H9 (cell line): ENCODE results near the gene DDIT4. TPM values are rescaled to one million over a fixed set of nuclear protein-coding genes. Genes with fewer than 3 reads are reported as not detected.

Experiments used
- DNase-seq: peaks from one replicate; pipeline ENCODE4 v3.0.0-alpha.2; 2017
- H2AFZ ChIP-seq: one replicate; pipeline ENCODE4 v1.6.1; 2013; ENCODE audit warnings: mild to moderate bottlenecking, low read length, control low read depth, moderate library complexity
- H2AK5ac ChIP-seq: 2 replicates; pipeline ENCODE4 v1.6.1; 2013; ENCODE audit warnings: low read length, control low read depth, mixed read lengths; ENCODE audit not compliant: insufficient read length
- H2BK120ac ChIP-seq: one replicate; pipeline ENCODE4 v1.6.1; 2013; ENCODE audit warnings: low read depth, mild to moderate bottlenecking, low read length, control low read depth, inconsistent platforms; ENCODE audit not compliant: poor library complexity, severe bottlenecking
- H2BK12ac ChIP-seq: 2 replicates; pipeline ENCODE4 v1.6.1; 2013; ENCODE audit warnings: low read length, control low read depth, mixed read lengths, low read depth; ENCODE audit not compliant: insufficient read length
- H2BK15ac ChIP-seq: 2 replicates; pipeline ENCODE4 v1.6.1; 2013; ENCODE audit warnings: low read depth, low read length, control low read depth
- H2BK20ac ChIP-seq: one replicate; pipeline ENCODE4 v1.6.1; 2013; ENCODE audit warnings: low read depth, mild to moderate bottlenecking, low read length, control low read depth, inconsistent platforms; ENCODE audit not compliant: poor library complexity, severe bottlenecking
- H2BK5ac ChIP-seq: 2 replicates; pipeline ENCODE4 v1.6.1; 2013; ENCODE audit warnings: low read length, control low read depth, mixed read lengths; ENCODE audit not compliant: insufficient read length
- H3K14ac ChIP-seq: 2 replicates; pipeline ENCODE4 v1.6.1; 2013; ENCODE audit warnings: low read length, control low read depth; ENCODE audit not compliant: insufficient read depth
- H3K18ac ChIP-seq: 2 replicates; pipeline ENCODE4 v1.6.1; 2013; ENCODE audit warnings: low read depth, mild to moderate bottlenecking, mixed read lengths, low read length, control low read depth; ENCODE audit not compliant: insufficient read length
- H3K23ac ChIP-seq: 2 replicates; pipeline ENCODE4 v1.6.1; 2013; ENCODE audit warnings: low read length, control low read depth, mixed read lengths, low read depth; ENCODE audit not compliant: insufficient read length
- H3K23me2 ChIP-seq: 2 replicates; pipeline ENCODE4 v1.6.1; 2013; ENCODE audit warnings: low read depth, mild to moderate bottlenecking, mixed read lengths, low read length, control low read depth; ENCODE audit not compliant: insufficient read length, poor library complexity, severe bottlenecking
- H3K27ac ChIP-seq: 2 replicates; pipeline ENCODE4 v1.5.1; 2013; ENCODE audit warnings: low read length, control low read depth, mixed read lengths, low read depth; ENCODE audit not compliant: insufficient read length
- H3K27me3 ChIP-seq: 2 replicates; pipeline ENCODE4 v1.6.1; 2013; ENCODE audit warnings: low read length, control low read depth, inconsistent platforms; ENCODE audit not compliant: insufficient read depth
- H3K4ac ChIP-seq: 2 replicates; pipeline ENCODE4 v1.6.1; 2013; ENCODE audit warnings: low read depth, mild to moderate bottlenecking, control low read depth, inconsistent platforms, low read length, moderate library complexity
- H3K4me1 ChIP-seq: 2 replicates; pipeline ENCODE4 v1.6.1; 2013; ENCODE audit warnings: low read length, control low read depth, inconsistent platforms; ENCODE audit not compliant: insufficient read depth
- H3K4me2 ChIP-seq: 2 replicates; pipeline ENCODE4 v1.6.1; 2013; ENCODE audit warnings: low read length, control low read depth, mixed read lengths; ENCODE audit not compliant: insufficient read length, insufficient read depth
- H3K56ac ChIP-seq: 2 replicates; pipeline ENCODE4 v1.6.1; 2013; ENCODE audit warnings: low read depth, mild to moderate bottlenecking, mixed read lengths, low read length, control low read depth; ENCODE audit not compliant: insufficient read length
- H3K79me1 ChIP-seq: 2 replicates; pipeline ENCODE4 v1.6.1; 2013; ENCODE audit warnings: low read depth, mild to moderate bottlenecking, moderate library complexity, low read length, control low read depth, inconsistent platforms; ENCODE audit not compliant: insufficient read depth, poor library complexity, severe bottlenecking
- H3K79me2 ChIP-seq: 2 replicates; pipeline ENCODE4 v1.6.1; 2013; ENCODE audit warnings: low read length, control low read depth, inconsistent platforms; ENCODE audit not compliant: insufficient read depth
- H3K9ac ChIP-seq: 2 replicates; pipeline ENCODE4 v1.6.1; 2013; ENCODE audit warnings: low read length, control low read depth, mixed read lengths; ENCODE audit not compliant: insufficient read length; ENCODE audit errors: extremely low read depth
- H3K9me3 ChIP-seq: one replicate; pipeline ENCODE4 v1.6.1; 2013; ENCODE audit warnings: low read depth, low read length, inconsistent platforms; ENCODE audit not compliant: control insufficient read depth
- H3T11ph ChIP-seq: one replicate; pipeline ENCODE4 v1.6.1; 2013; ENCODE audit warnings: mild to moderate bottlenecking, low read length, control low read depth, inconsistent platforms
- H4K20me1 ChIP-seq: one replicate; pipeline ENCODE4 v1.6.1; 2013; ENCODE audit not compliant: control insufficient read depth, insufficient read length, insufficient read depth
- H4K5ac ChIP-seq: 2 replicates; pipeline ENCODE4 v1.6.1; 2013; ENCODE audit warnings: low read depth, mild to moderate bottlenecking, mixed read lengths, low read length, control low read depth; ENCODE audit not compliant: insufficient read length
- H4K8ac ChIP-seq: replicated peaks from 2 replicates; pipeline ENCODE4 v1.6.1; 2013; ENCODE audit warnings: low read length, control low read depth, mixed read lengths, low read depth; ENCODE audit not compliant: insufficient read length
- H4K91ac ChIP-seq: 2 replicates; pipeline ENCODE4 v1.6.1; 2013; ENCODE audit warnings: low read depth, mild to moderate bottlenecking, moderate library complexity, mixed read lengths, low read length, control low read depth; ENCODE audit not compliant: insufficient read length
- H3K27ac Mint-ChIP-seq, 3 experiments: 2 replicates in 2 of 3; 3 replicates in 1 of 3; pipeline ENCODE4 v1.8.0; 2020 to 2021; ENCODE audit warnings: mixed read lengths in 3 of 3, mild to moderate bottlenecking in 1 of 3, moderate library complexity in 1 of 3
- H3K27me3 Mint-ChIP-seq: 2 replicates; pipeline ENCODE4 v1.8.0; 2021; ENCODE audit warnings: low read depth, mild to moderate bottlenecking, moderate library complexity, mixed read lengths
- H3K36me3 Mint-ChIP-seq, 3 experiments: 2 replicates in 2 of 3; 3 replicates in 1 of 3; pipeline ENCODE4 v1.8.0; 2020 to 2021; ENCODE audit warnings: low read depth in 3 of 3, mixed read lengths in 3 of 3; ENCODE audit not compliant: insufficient read depth in 1 of 3
- H3K4me1 Mint-ChIP-seq, 2 experiments: 2 replicates each; pipeline ENCODE4 v1.8.0; 2020; ENCODE audit warnings: mixed read lengths in 2 of 2
- H3K4me3 Mint-ChIP-seq, 2 experiments: 2 replicates in 1 of 2; 3 replicates in 1 of 2; pipeline ENCODE4 v1.8.0; 2020 to 2021; ENCODE audit warnings: mild to moderate bottlenecking in 2 of 2, mixed read lengths in 2 of 2, moderate library complexity in 1 of 2
- H3K9me3 Mint-ChIP-seq, 2 experiments: 2 replicates in 1 of 2; 3 replicates in 1 of 2; pipeline ENCODE4 v1.8.0; 2020; ENCODE audit warnings: mild to moderate bottlenecking in 2 of 2, mixed read lengths in 2 of 2, moderate library complexity in 1 of 2
- CTCF ChIP-seq: fragments of 200-600 bp; sonication (generic); conservative IDR thresholded peaks from 3 replicates; pipeline ENCODE4 v1.8.0; 2021; ENCODE audit warnings: antibody characterized with exemption, mild to moderate bottlenecking
- WGBS: extraction: QIAGEN DNeasy Blood & Tissue Kit; methylation state at CpG from one replicate; pipeline ENCODE4 v1.1.7; 2013; ENCODE audit warnings: missing lambda C conversion rate, low lambda C conversion rate, mixed read lengths; ENCODE audit not compliant: insufficient read length; ENCODE audit errors: extremely low coverage; 5-methylcytosine and 5-hydroxymethylcytosine counted together
- total RNA-seq: library from RNA; stranded (reverse); gene quantifications from 2 replicates; pipeline ENCODE4 v1.2.1, GENCODE V29; 2021

Gene DDIT4
- total RNA-seq, 1 experiment from 2014 or later, result 84.0 TPM

- no peak overlapping the region for H2AFZ ChIP-seq
- no peak overlapping the region for H2BK12ac ChIP-seq
- H2BK5ac ChIP-seq, result no peak overlapping the region
- Mint-ChIP-seq H3K4me1 (peaks cover 16 to 26% of the 10 kb centered on the region in 2 experiments), H3K4me3 (no peak overlapping the region), H3K9me3 (no peaks in the 10 kb centered on the region), H3K27ac (peak overlapping the region; percentile 31 to 64 (median 36); a peak in 4 of 7 replicates), H3K27me3 (no peaks in the 10 kb centered on the region), H3K36me3 (no peaks in the 10 kb centered on the region)
- no peak overlapping the region for H3K56ac ChIP-seq
- no peak overlapping the region for H2BK20ac ChIP-seq
- H4K8ac ChIP-seq, result no peak overlapping the region
- H3K9ac ChIP-seq, result no peak overlapping the region
- H3K27me3 ChIP-seq, result no peaks in the 10 kb centered on the region
- H4K5ac ChIP-seq, result no peak overlapping the region
- no peak for TF ChIP-seq CTCF
- no peak overlapping the region for H2BK15ac ChIP-seq
- no peak overlapping the region for H3K23ac ChIP-seq
- peak; percentile 57 for DNase-seq
- no peaks in the 10 kb centered on the region; the same call in 1 of the 2 replicates for H3K4me1 ChIP-seq
- no peak overlapping the region for H3T11ph ChIP-seq
- no peak overlapping the region for H3K4ac ChIP-seq
- no peak overlapping the region for H3K4me2 ChIP-seq
- no peaks in the 10 kb centered on the region for H3K79me1 ChIP-seq
- H3K14ac ChIP-seq, result no peak overlapping the region
- H3K23me2 ChIP-seq, result no peaks in the 10 kb centered on the region
- H2BK120ac ChIP-seq, result no peak overlapping the region
- H3K9me3 ChIP-seq, result no peaks in the 10 kb centered on the region
- H3K18ac ChIP-seq, result no peak overlapping the region
- H4K91ac ChIP-seq, result no peak overlapping the region
- H2AK5ac ChIP-seq, result no peak overlapping the region
- no CpG with 5 or more reads among the region's 4 CpGs for WGBS
- no peaks in the 10 kb centered on the region for H4K20me1 ChIP-seq
- no peaks in the 10 kb centered on the region for H3K79me2 ChIP-seq
- no peak overlapping the region for H3K27ac ChIP-seq
Observed at GRCh38 chr10:72242675-72243074, 31.0 kb upstream of the DDIT4 start.
